CD4-positive, alpha-beta T cell treated with Interleukin-15 for 4 hours (primary cell): ENCODE measurements around the gene GLIPR1L2.
"Not testable (repeated sequence)": the region's sequence is repeated elsewhere in the genome, so short reads cannot be mapped to it uniquely, and the experiment has no call there.

Experiments
- DNase-seq: peaks from one replicate; pipeline ENCODE4 v3.0.0-alpha.2; 2020; ENCODE audit warnings: low spot score

The GLIPR1L2 gene

DNA sequence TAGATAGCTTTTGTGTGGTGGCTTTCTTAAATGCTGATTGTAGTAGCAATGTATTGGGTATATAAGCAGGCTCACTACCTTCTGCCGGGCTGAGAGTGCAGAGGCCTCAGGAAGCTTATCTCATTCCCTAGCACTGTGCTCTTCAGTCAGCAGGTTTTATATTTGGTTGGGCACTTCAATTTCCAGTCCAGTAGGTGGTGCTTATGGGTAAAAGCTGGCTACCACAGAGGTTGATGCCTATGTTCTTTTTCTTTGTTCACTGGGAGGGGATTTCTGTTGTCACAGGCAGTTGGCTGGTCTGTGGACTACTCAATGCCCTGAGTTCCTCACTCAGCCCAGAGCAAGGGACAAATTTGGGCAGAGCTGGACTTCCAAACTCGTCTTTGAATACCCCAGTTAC is 46.7 kb downstream of the GLIPR1L2 start:
- peak; percentile 59 for DNase-seq

DNA sequence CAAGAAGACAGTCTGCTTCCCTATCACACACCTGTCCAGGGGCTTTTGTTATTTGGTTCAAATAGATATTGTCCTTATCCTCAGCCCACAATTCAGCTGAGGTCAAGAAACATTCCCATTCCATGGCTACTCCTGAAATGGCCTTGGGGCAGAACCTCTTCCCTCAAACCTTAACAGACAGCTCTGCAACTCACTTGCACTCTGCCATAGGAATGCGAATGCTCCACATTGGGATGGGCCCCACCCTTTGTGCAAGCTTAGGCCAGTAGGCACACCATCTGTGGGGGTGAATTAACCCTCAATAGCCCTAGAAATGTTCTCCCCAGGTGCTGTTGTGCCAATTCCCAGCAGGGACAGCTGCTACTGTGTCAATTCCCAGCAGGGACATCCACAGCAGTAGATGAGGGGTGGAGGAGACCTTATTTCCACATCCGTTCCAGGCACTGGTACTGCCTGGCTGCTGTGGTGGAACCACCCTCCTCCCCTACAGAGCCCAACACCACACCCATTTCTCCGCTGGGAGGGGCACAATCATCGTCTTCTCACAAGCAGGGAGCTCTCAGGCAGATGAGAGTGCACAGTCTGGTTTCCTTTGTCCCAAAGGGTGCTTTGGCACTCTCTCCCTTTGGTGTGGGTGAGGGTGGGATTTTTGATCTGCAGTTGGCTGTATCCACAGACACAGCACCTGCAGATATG is 47.3 kb downstream of the GLIPR1L2 start:
- peak; percentile 22 for DNase-seq

DNA sequence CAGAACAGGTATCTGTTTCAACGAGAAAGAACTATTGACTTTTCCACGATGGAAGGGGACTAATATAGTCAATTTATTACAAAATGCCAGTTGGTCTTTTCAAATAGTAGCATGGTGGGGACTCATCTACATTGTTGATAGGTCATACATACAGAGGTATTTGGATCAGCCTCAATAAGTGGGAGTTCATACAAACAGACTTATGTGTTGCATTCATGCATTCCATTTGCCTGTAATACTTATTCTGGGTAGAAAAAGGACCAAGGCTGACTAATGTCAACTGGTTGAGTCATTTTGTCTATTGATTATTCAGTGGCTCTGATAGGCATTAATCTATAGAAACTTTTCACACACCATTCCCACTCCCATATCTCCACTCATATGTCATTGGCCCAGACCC is 48.2 kb downstream of the GLIPR1L2 start:
- no peak for DNase-seq

DNA sequence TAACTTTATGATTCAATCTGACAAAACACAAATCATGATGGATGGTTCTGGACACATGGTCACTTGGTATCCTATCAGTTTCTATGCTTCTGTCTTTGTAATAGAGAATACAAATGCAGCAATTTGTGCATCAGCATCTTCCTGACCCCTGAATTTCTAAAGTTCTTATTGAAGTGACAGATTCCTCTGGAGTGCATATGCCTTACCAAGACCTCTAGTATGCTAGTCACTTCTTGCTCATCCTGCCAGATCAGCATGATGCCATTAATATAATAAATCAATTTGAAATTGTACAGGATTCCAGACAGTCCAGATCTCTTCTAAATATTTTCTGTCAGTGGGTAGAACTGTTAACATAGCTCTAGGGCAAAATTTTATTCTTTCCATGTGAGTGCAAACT is 49.0 kb downstream of the GLIPR1L2 start:
- no peak for DNase-seq

DNA sequence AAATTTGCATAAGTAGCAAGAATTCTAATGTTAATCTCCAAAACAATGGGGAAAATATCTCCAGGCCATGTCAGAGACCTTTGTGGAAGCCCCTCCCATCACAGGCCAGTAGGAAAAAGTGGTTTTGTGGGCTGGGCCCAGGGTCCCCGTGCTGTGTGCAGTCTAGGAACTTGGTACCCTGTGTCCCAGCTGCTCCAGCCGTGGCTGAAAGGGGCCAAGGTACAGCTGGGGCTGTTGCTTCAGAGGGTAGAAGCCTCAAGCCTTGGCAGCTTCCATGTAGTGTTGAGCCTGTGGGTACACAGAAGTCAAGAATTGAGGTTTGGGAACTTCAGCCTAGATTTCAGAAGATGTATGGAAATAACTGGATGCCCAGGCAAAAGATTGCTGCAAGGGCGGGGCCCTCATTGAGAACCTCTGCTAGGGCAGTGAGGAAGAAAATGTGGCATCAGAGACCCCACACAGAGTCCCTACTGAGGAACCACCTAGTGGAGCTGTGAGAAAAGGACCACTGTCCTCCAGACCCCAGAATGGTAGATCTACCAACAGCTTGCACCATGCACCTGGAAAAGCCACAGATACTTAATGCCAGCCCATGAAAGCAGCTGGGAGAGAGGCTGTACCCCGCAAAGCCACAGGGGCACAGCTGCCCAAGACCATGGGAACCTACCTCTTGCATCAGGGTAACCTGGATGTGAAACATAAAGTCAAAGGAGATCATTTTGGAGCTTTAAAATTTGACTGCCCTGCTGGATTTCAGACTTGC is 51.0 kb downstream of the GLIPR1L2 start:
- not testable (repeated sequence) for DNase-seq

DNA sequence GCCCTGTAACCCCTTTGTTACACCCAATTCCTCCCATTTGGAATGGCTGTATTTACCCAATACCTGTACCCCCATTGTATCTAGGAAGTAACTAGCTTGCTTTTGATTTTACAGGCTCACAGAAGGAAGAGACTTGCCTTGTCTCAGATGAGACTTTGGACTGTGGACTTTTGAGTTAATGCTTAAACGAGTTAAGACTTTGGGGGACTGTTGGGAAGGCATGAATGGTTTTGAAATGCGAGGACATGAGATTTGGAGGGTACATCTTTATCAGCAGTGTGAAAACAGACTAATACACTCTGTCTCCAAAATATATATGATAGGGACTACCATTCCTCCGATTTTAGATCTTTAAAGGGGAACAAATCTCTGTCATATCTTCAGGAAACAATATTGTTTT is 51.6 kb downstream of the GLIPR1L2 start:
- DNase-seq = not testable (repeated sequence)

DNA sequence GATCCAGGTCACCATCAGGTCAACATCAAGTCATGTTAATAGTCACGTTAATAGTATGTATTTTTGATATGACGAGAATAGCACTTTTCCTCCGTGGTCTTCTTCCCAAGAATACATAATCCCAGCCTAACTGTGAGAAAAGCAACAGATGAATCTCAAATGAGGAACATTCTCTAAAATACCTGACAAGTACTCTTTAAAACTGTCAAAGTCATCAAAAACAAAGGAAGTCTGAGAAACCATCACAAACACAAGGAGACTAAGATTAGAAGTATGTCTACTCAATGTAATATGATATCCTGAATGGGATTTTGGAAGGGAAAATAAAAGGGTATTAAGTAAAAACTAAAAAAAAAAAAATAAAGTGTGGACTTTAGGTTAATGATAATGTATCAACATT is 52.8 kb downstream of the GLIPR1L2 start:
- DNase-seq = no peak

GRCh38 chr12:75444429-75445136 is 53.7 kb downstream of the GLIPR1L2 start:
- DNase-seq = no peak

GRCh38 chr12:75445137-75445507 is 54.2 kb downstream of the GLIPR1L2 start:
- DNase-seq = not testable (repeated sequence)

DNA sequence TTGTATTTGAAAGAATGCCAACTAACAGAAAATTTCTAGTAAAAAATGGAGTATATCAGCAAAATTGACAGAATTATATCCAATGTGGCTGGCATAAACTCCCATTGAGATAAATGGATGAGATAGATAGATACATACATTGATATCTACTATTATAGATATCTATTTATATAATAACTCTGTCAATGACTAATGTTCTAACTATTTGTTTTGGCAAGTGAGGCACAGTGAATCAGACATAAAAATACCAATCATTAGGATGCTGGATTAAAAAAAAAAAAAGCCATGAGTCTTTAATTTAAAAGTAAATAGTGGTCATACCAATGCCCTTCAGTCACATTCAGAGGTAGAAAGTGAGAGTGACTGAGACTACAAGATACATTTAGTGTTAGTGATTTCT is 56.0 kb downstream of the GLIPR1L2 start:
- DNase-seq = no peak

GRCh38 chr12:75447691-75448393 is 57.0 kb downstream of the GLIPR1L2 start:
- DNase-seq = no peak

DNA sequence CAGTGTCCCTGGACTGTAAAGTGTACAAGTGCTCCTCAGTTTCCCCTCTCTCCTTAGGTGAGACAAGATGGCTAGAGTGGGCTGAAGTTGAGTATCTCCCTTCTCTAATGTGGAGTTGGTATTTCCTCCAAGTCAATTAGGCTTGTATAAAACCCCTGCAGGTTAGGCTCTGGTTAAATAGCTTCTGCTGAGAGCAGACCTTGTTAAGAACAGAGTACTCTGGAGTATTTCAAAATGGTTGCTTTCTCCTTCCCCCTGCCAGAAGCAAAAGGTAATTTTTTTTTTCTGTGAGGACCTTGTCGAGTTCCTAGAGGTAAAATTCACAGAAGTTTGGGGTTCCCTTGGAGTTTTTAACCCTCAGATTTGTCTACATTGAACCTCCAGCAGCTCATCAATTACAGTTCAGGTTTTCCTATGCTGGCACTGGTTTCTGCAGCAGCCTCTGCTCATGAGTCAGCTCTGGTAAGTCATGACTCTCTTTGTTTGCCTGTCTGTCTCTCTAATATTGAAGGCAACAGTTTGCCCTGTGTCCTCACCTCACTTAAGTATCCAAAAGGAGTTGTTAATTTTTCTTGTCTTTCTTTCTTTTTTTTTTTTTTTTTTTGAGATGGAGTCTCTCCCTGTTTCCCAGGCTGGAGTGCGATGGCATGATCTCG is 61.9 kb downstream of the GLIPR1L2 start:
- DNase-seq = no peak

- DNase-seq = no peak
Observed at GRCh38 chr12:75455839-75456238, 65.0 kb downstream of the GLIPR1L2 start.

- peak; percentile 41 for DNase-seq
Observed at GRCh38 chr12:75457191-75457590, 66.3 kb downstream of the GLIPR1L2 start.

- DNase-seq = not testable (repeated sequence)
Observed at GRCh38 chr12:75457866-75458265, 67.0 kb downstream of the GLIPR1L2 start.

DNA sequence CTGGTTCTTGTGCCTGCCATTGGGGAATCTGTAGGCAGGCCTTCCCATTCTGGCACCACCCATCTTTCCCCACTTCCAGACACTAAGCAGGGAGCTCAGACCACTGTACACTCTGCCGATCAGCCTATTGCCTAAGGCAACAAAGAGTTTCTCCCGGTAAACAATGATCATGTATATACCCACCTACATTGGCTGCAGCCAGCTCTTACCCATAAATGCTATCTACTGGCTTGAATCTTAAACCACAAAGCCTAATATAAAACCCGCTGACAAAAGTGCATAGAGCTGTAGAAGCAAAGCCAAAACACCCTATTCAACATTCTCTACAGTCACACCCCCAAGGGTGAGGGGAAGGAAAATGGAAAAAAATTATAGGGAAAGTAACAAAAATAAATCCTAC is 68.9 kb downstream of the GLIPR1L2 start:
- no peak for DNase-seq

DNA sequence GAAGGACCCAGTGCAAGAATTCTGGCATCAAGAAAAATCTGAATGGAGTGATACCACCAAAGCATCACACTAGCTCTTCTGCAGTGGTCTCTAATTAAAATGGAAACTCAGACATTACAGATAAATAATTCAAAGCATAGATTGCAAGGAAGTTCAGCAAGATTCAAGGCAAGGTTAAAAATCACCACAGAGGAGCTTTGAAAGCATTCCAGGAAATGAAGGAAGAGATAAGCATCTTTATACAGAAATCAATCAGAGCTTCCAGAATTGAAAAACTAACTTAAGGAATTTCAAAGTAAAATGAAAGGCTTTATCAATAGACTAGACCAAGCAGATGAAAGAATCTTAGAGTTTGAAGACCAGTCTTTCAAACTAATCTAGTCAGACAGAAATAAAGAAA is 69.3 kb downstream of the GLIPR1L2 start:
- no peak for DNase-seq

- no peak for DNase-seq
Observed at GRCh38 chr12:75471902-75472890, 81.3 kb downstream of the GLIPR1L2 start.

DNA sequence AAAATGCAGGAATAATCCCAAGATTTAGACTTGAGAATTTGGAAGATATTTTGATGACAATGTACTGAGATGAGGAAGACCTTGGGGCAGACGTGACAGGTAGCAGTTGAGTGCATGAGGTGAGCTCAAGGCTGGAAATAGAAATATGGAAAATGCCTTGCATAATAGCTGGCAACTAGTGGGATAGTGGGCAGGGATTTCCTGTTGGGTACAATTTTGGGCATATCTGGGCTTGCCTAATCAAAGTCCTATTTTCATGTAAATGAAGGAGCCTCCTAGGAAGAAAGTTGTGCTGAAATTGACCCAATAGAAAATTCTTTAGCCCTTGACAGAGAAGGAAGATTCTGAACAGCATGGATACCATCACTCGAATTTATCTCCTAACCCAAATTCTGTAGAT is 83.2 kb downstream of the GLIPR1L2 start:
- no peak for DNase-seq

DNA sequence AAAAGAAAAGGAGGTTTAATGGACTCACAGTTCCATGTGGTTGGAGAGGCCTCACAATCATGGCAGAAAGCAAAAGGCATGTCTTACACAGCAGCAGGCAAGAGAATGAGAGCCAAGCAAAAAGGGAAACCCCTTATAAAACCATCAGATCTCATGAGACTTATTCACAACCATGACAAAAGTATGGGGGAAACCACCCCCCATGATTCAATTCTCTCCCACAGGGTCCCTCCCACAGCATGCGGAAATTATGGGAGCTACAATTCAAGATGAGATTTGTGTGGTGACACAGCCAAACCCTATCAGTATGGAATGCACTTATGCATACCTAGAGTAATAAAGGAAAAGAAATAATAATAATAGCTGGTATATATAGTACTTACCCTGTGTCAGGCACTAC is 85.2 kb downstream of the GLIPR1L2 start:
- DNase-seq = no peak

- DNase-seq = no peak
Observed at GRCh38 chr12:75477137-75477536, 86.2 kb downstream of the GLIPR1L2 start.
